GM19372 (cell line): ENCODE data around the gene KRTAP5-4.
"Not testable (repeated sequence)": the region's sequence is repeated elsewhere in the genome, so short reads cannot be mapped to it uniquely, and the experiment has no call there.

ENCODE experiments used
- ATAC-seq: cut with Tn5 transposase; IDR thresholded peaks from one replicate; pipeline ENCODE4 v1.9.1; 2021; ENCODE audit warnings: mild to moderate bottlenecking, low read depth, moderate library complexity; ENCODE audit not compliant: unreplicated experiment

The KRTAP5-4 gene

GRCh38 chr11:1653541-1654387 is 31.8 kb upstream of the KRTAP5-4 start:
- ATAC-seq: no peak

- no peak for ATAC-seq
Observed at GRCh38 chr11:1652771-1653540, 31.0 kb upstream of the KRTAP5-4 start.

GRCh38 chr11:1652442-1652770 is 30.5 kb upstream of the KRTAP5-4 start:
- no peak for ATAC-seq

GRCh38 chr11:1652026-1652425 is 30.1 kb upstream of the KRTAP5-4 start:
- no peak for ATAC-seq

GRCh38 chr11:1651411-1651980 is 29.6 kb upstream of the KRTAP5-4 start:
- ATAC-seq: no peak

GRCh38 chr11:1650918-1651262 is 29.0 kb upstream of the KRTAP5-4 start:
- ATAC-seq: no peak

- no peak for ATAC-seq
Observed at GRCh38 chr11:1650034-1650917, 28.3 kb upstream of the KRTAP5-4 start.

- no peak for ATAC-seq
Observed at GRCh38 chr11:1648653-1649420, 26.9 kb upstream of the KRTAP5-4 start.

- no peak for ATAC-seq
Observed at GRCh38 chr11:1647901-1648652, 26.1 kb upstream of the KRTAP5-4 start.

GRCh38 chr11:1646540-1646939 is 24.6 kb upstream of the KRTAP5-4 start:
- not testable (repeated sequence) for ATAC-seq

GRCh38 chr11:1645357-1645821 is 23.5 kb upstream of the KRTAP5-4 start:
- ATAC-seq: no peak

- ATAC-seq: no peak
Observed at GRCh38 chr11:1644601-1645356, 22.8 kb upstream of the KRTAP5-4 start.

- ATAC-seq: no peak
Observed at GRCh38 chr11:1643146-1643690, 21.3 kb upstream of the KRTAP5-4 start.

GRCh38 chr11:1642288-1643145 is 20.6 kb upstream of the KRTAP5-4 start:
- ATAC-seq: no peak

- ATAC-seq: no peak
Observed at GRCh38 chr11:1641096-1641495, 19.2 kb upstream of the KRTAP5-4 start.

- no peak for ATAC-seq
Observed at GRCh38 chr11:1640076-1640946, 18.4 kb upstream of the KRTAP5-4 start.
